CD4-positive, alpha-beta T cell treated with Interleukin-10 for 1 hour (primary cell): Measurements from ENCODE around the gene ADCY7.
"Not testable (repeated sequence)": the region's sequence is repeated elsewhere in the genome, so short reads cannot be mapped to it uniquely, and the experiment has no call there.

ENCODE experiments used
- DNase-seq: peaks from one replicate; pipeline ENCODE4 v3.0.0-alpha.2; 2020

Gene ADCY7

DNA sequence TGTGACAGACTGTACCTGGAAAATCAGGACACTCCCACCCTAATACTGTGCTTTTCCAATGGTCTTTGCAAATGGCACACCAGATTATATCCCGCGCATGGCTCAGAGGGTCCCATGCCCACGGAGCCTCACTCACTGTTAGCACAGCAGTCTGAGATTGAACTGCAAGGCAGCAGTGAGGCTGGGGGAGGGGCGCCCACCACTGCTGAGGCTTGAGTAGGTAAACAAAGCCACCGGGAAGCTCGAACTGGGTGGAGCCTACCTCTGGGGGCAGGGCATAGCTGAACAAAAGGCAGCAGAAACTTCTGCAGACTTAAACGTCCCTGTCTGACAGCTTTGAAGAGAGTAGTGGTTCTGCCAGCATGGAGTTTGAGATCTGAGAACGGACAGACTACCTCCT, 77.2 kb downstream of the ADCY7 start:
- DNase-seq: not testable (repeated sequence)

DNA sequence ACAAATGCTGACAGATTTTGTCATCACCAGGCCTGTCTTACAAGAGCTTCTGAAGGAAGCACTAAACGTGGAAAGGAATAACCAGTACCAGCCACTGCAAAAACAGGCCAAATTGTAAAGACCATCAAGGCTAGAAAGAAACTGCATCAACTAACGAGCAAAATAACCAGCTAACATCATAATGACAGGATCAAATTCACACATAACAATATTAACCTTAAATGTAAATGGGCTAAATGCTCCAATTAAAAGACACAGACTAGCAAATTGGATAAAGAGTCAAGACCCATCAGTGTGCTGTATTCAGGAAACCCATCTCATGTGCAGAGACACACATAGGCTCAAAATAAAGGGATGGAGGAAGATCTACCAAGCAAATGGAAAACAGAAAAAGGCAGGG, 78.9 kb downstream of the ADCY7 start:
- DNase-seq: not testable (repeated sequence)

DNA sequence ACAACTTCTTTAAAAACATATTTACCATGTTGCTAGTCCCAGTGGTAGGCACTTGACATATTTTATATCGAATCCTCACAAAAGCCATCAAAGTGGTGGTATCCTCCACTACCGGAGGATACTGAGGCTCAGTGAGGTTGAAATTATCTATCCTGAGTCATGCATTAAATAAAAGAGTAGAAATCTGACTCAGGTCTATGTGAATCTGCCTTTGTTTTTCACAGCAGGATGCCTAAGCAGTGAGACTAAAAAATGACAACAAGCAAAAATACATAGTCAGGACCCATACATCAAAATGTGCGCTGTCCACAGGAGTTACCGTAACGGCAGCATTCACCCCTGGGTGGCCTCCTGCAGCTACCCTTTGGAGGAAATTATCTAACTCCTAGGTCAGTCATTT, 84.8 kb downstream of the ADCY7 start:
- no peak for DNase-seq

DNA sequence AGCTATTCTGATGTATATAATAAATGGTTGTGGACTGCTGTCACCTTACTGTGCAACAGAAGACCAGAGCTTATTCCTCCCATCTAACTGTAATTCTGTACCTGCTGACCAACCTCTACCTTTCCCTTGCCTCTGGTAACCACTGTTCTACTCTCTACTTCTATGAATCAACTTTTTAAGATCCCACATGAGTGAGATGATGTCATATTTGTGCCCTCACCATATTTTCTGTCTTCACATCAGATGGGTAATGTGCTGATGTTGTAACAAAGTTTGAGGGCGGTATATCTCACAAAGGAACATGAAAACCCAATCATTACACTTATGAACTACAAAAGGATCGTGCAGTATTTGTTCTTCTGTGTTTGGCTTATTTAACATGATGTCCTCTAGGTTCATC, 85.6 kb downstream of the ADCY7 start:
- no peak for DNase-seq

DNA sequence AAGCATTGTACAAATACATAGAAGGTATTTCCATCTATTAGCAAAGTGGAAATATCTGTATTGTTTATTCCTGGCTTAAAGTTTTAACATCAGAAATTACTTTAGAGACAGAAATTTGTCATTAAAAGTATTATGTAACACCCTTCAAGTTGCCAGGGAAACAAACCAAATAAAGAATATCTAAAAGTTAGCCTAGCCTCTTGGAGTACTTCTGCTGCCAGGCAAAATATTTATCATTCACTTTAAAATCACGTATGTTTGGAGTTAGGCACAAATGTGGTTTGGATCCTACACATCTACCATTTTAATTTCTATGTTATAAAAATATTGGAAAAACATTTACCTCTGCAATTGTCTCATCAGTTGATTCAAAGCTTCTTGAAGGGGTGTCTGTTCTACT, 87.7 kb downstream of the ADCY7 start:
- DNase-seq: no peak

DNA sequence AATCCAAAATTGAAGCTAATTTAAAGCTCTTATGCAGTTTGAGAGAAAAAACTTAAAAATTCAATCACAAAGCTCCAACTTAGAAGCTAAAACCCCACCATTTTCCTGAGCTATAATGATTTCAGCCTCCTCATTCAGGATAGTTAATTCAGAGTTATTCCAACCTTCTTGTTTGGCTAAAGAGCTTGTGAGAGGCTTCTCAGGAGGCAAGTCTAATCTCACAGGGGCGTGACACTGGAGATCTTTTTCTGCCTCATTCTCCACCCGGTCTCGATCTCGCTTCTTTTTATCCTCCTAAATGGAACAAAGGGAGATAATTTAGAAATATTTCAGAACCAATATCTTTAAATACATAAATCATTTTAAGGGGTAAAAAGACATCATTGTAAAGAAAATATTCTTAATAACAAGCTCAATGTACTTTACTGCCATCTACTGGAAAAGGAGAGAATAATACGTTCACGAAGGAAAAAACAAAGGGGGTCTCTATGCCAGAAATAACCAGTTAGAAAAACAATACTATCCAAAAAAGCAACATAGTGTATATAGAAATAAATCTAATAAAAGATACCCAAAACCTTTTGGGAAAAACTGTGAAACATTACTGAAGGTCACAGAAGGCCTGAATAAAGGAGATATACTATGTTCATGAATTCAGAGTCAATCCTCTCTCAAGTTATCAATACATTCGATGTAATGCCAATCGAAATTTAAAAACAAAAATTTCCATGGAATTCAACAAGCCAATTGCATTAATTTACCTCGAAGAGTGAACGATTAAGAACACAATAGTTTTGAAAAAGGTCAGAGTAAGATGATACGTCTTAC, 88.5 kb downstream of the ADCY7 start:
- DNase-seq: peak; percentile 49

DNA sequence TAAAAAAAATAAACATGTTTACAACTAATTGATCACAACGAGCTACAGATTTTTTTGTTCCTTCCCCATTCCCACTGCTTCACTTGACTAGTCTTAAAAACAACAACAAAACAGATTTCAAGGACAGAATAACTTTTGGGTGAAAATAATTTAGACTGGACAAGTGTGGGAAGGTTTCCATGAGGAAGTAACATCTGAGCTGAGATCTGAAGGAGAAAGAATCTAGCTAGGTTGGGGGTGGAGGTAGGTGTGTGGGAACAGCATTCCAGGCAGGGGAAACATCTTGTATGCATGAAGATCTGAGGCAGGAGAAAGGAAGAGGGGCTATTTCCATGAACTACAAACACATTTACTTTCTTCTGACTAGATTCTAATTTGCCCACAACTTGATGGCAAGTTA, 93.3 kb downstream of the ADCY7 start:
- DNase-seq: no peak

DNA sequence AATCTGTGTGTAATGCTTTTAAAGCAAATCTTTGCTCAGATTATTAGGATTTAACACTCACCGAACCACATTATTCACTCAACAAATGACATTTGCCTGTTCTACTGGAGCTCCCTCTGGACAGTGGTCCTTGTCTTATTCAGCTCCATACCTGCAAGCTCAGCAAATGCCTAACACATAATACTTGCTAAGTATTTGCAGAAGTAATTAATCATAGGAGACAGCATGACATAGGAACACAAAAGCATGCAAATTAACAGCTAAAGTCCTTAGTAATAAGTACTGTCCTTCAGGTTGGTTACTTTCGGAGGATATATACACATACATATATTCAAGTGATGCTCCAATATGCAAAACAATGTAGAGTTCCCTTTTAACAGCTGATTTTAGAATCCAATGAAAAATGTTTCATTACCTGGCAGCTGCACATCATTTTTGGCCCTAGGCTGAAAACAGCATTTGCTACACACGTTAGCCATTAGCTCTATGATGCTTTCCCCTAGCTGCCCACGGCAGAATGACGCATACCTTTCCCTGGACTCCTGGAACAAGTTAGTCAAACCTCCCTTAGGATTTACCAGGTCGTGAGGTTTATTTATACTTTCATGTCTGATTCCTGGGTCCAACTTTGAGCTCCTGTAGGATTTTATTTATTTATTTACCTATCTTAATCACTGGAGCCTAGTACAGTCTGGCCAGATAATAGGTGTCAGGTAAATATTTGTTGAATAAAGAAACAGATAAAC, 93.9 kb downstream of the ADCY7 start:
- no peak for DNase-seq

DNA sequence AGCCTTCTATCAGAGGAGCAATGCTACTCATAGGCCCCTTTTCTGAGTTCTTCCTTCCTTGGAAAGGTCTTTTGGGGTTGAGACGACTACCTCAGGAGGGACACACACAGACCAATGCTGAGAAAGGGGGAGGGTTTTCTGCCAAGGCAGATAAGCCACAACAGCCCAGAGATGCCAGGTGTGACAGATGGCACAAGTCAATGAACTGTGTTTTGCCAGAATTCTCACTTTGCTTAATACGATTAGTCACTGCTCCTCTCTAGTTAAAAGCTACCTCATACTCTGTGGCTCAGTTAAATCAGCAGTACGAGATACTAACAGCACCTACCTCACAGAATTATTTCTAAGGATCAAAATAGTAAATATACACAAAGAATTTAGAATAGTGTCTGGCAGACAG, 94.4 kb downstream of the ADCY7 start:
- no peak for DNase-seq

DNA sequence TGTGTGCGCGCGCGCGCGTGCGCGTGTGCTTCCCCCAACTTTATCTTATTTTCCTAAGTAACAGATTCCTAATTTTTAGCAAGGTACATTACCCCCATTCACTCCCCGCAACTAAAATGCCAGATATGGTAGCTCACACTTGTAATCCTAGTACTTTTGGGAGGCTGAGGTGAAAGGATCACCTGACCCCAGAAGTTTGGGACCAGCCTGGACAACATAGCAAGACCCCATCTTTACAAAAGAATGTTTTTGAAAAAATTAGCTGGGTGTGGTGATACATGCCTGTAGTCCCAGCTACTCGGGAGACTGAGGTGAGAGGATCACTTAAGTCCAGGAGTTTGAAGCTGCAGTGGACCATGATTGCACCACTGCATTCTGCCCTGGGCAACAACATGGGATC, 97.3 kb downstream of the ADCY7 start:
- no peak for DNase-seq

DNA sequence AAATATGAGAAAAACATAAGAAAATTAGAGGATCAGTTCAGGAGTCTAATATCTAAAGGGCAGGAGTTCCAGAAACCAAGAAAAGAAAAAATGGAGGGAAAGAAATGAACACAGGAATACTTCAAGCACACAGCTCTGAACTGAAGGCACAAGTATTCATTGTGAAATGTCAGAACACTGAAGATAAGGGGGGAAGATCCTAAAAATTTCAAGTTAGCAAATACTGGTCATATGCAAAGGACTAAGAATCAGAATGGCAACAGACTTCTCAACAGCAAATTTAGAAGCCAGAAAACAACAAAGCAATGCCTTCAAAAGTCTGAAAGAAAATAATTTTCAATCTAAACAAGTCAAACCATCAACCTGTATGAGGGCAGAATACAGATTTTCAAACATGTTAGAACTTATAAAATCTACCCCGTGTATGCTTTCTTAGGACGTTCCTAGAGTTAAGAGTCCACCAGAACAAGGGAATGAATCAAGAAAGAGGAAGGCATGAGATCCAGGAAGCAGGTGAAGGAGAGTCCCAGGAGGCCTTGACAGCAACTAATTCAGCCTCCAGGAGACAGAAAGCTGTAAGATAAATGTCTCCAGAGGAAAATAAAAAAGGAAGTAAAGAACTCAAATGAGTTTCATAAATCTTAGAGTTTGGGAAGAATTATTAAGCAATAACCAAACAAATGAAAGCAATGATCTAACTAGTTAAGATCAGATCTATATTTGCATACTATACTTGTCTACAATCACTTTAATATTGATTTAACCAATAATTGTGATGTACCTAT, 99.6 kb downstream of the ADCY7 start:
- DNase-seq: no peak
